ENCODE data around the gene ARMC10.
"Not testable (repeated sequence)": the region's sequence is repeated elsewhere in the genome, so short reads cannot be mapped to it uniquely, and the experiment has no call there.

GRCh38 chr7:103095558-103095957 lies 20.6 kb downstream of the ARMC10 start:
- not testable (repeated sequence) for TF ChIP-seq CTCF (IDR thresholded peaks at IDR 0.05 in 2 of 3, conservative IDR thresholded peaks at IDR 0.05 in 1 of 3; ENCODE audit: insufficient read depth in 2 of 3, low read depth in 1 of 3, low read length in 3 of 3); NFIX (CRISPR knock-in tag; IDR thresholded peaks at IDR 0.05; ENCODE audit: low read depth)

Data from K562 (cell line).